Progenitor cell of endocrine pancreas (in vitro differentiated cells): ENCODE data around the gene PLXNB2. TPM values are rescaled to one million over a fixed set of nuclear protein-coding genes. Genes with fewer than 3 reads are reported as not detected.

ENCODE experiments used
- DNase-seq: peaks from one replicate; pipeline ENCODE4 v3.0.0; 2021; ENCODE audit warnings: low spot score; ENCODE audit not compliant: unreplicated experiment
- H3K27ac Mint-ChIP-seq: 2 replicates; pipeline ENCODE4 v1.8.0; 2021; ENCODE audit warnings: mild to moderate bottlenecking, moderate library complexity, mixed read lengths
- H3K27me3 Mint-ChIP-seq: 2 replicates; pipeline ENCODE4 v1.8.0; 2021; ENCODE audit warnings: mixed read lengths
- H3K36me3 Mint-ChIP-seq: 2 replicates; pipeline ENCODE4 v1.8.0; 2022; ENCODE audit warnings: mixed read lengths; ENCODE audit not compliant: insufficient read depth
- H3K4me1 Mint-ChIP-seq: 2 replicates; pipeline ENCODE4 v1.8.0; 2021; ENCODE audit warnings: low read depth, mixed read lengths
- H3K4me3 Mint-ChIP-seq: 2 replicates; pipeline ENCODE4 v1.8.0; 2021; ENCODE audit warnings: low read depth, mild to moderate bottlenecking, moderate library complexity, mixed read lengths
- H3K9me3 Mint-ChIP-seq: 2 replicates; pipeline ENCODE4 v1.8.0; 2021; ENCODE audit warnings: low read depth, mixed read lengths
- total RNA-seq: library from RNA; stranded (reverse); gene quantifications from 2 replicates; pipeline ENCODE4 v1.2.1, GENCODE V29; 2021
- TF ChIP-seq, protein P1 (sequence below): fragments of 200-600 bp; sonication (generic); IDR thresholded peaks from one replicate; pipeline ENCODE4 v1.5.0; 2021; ENCODE audit warnings: antibody characterized with exemption, mild to moderate bottlenecking; ENCODE audit not compliant: unreplicated experiment

Gene PLXNB2
- total RNA-seq, 1 donor from 2014 or later, result 182 TPM

DNA sequence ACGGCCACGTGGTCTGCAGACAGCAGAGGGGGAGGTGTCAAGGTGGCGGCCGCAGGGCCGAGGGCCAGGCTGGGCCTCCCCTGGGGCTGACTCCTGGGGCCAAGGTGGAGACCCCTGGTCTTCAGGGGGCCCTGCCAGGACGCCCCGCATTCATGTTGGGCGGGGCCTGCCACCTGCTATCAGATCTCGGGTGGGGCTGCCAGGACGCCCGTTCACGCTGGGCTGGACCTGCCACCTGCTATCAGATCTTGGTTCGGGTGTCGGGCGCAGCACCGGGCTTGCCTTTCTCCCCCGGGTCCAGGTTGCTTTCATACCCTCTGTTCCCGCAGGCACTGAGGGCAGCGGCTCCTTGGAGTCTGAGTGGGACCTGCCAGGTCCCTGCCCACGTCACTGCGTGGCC is 21.2 kb downstream of the PLXNB2 start:
- H3K27me3 Mint-ChIP-seq, result no peaks in the 10 kb centered on the region
- H3K27ac Mint-ChIP-seq, result no peak overlapping the region
- H3K36me3 Mint-ChIP-seq, result peaks cover 4% of the 10 kb centered on the region
- H3K9me3 Mint-ChIP-seq, result no peaks in the 10 kb centered on the region
- no peak for DNase-seq
- H3K4me3 Mint-ChIP-seq, result no peak overlapping the region
- H3K4me1 Mint-ChIP-seq, result no peaks in the 10 kb centered on the region
- TF ChIP-seq, protein P1, sequence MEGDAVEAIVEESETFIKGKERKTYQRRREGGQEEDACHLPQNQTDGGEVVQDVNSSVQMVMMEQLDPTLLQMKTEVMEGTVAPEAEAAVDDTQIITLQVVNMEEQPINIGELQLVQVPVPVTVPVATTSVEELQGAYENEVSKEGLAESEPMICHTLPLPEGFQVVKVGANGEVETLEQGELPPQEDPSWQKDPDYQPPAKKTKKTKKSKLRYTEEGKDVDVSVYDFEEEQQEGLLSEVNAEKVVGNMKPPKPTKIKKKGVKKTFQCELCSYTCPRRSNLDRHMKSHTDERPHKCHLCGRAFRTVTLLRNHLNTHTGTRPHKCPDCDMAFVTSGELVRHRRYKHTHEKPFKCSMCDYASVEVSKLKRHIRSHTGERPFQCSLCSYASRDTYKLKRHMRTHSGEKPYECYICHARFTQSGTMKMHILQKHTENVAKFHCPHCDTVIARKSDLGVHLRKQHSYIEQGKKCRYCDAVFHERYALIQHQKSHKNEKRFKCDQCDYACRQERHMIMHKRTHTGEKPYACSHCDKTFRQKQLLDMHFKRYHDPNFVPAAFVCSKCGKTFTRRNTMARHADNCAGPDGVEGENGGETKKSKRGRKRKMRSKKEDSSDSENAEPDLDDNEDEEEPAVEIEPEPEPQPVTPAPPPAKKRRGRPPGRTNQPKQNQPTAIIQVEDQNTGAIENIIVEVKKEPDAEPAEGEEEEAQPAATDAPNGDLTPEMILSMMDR, result no peak

DNA sequence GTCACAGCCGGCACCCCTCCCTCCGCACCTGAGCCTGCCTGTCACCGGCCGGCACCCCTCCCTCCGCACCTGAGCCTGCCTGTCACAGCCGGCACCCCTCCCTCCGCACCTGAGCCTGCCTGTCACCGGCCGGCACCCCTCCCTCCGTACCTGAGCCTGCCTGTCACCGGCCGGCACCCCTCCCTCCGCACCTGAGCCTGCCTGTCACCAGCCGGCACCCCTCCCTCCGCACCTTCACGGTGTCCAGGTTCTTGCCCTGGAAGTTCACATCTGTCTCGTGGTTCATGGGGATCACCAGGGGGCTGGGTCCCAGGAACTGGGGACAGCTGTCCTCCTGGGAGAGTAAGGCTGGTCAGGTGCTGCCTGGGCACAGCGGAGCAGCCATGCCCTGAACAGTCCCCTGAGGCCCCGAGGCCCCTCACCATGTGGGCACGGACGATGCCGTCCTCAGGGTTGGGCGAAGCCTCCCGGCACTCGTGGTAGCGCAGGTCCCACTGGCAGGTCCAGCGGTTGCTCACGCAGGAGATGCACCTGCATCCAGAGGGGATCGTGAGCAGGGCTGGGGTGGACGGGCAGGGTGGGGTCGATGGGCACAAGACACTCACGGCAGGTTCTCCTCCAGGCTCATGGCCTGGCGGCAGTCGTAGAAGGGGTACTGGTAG is 21.7 kb downstream of the PLXNB2 start:
- DNase-seq, result no peak
- H3K9me3 Mint-ChIP-seq, result no peaks in the 10 kb centered on the region

DNA sequence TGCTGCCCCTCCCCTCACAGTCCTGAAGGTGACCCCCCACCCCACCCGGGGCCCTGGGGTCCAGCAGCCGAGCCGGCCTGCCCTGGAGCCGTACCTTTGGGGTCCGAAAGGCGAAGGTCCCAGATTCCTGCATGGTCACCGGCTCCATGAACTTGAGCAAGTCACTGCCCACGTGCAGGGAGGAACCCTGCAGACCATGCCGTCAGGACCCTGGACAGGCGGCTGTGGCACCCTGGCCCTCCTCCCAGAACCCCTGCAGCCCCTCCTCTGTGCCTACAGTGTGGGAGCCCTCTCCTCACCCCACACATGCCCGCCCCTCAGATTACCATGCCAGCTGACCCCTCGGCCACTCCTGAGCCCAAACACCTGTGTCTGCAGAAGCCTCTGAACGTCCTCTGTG is 23.0 kb downstream of the PLXNB2 start:
- peaks cover 7% of the 10 kb centered on the region for H3K36me3 Mint-ChIP-seq
- no peak overlapping the region for H3K27ac Mint-ChIP-seq
- H3K4me3 Mint-ChIP-seq, result no peak overlapping the region
- H3K4me1 Mint-ChIP-seq, result no peaks in the 10 kb centered on the region
- TF ChIP-seq, protein P1, result no peak
- DNase-seq, result no peak
- no peaks in the 10 kb centered on the region for H3K27me3 Mint-ChIP-seq
- no peaks in the 10 kb centered on the region for H3K9me3 Mint-ChIP-seq

More for the DNA sequence above, 21.7 kb downstream of the PLXNB2 start:
- Mint-ChIP-seq H3K4me1 (no peaks in the 10 kb centered on the region), H3K36me3 (peaks cover 5% of the 10 kb centered on the region), H3K27me3 (no peaks in the 10 kb centered on the region), H3K27ac (no peak overlapping the region), H3K4me3 (no peak overlapping the region)
- TF ChIP-seq, protein P1, result no peak

DNA sequence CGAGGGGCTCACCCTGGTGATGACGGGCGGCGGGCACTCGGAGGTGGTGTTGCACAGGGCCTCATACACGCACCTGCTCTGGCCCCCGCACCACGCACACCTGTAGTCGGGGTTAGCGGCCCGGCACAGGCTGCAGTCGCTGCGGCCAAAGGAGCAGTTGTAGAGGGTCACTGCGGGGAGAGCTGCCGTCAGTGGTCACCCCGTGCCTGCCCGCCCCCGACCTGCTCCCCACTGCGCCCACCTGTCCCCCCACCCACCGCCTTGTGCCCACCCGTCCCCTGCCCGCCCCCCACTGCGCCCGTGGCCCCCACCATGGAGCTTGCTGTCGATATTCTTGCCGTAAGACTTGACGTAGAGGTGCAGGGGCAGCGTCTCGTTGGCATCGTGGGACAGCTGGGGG is 23.6 kb downstream of the PLXNB2 start:
- H3K36me3 Mint-ChIP-seq, result peaks cover 7% of the 10 kb centered on the region
- H3K4me3 Mint-ChIP-seq, result no peak overlapping the region
- no peaks in the 10 kb centered on the region for H3K4me1 Mint-ChIP-seq
- no peak overlapping the region for H3K27ac Mint-ChIP-seq
- TF ChIP-seq, protein P1, result no peak
- no peaks in the 10 kb centered on the region for H3K27me3 Mint-ChIP-seq
- no peaks in the 10 kb centered on the region for H3K9me3 Mint-ChIP-seq
- DNase-seq, result no peak

DNA sequence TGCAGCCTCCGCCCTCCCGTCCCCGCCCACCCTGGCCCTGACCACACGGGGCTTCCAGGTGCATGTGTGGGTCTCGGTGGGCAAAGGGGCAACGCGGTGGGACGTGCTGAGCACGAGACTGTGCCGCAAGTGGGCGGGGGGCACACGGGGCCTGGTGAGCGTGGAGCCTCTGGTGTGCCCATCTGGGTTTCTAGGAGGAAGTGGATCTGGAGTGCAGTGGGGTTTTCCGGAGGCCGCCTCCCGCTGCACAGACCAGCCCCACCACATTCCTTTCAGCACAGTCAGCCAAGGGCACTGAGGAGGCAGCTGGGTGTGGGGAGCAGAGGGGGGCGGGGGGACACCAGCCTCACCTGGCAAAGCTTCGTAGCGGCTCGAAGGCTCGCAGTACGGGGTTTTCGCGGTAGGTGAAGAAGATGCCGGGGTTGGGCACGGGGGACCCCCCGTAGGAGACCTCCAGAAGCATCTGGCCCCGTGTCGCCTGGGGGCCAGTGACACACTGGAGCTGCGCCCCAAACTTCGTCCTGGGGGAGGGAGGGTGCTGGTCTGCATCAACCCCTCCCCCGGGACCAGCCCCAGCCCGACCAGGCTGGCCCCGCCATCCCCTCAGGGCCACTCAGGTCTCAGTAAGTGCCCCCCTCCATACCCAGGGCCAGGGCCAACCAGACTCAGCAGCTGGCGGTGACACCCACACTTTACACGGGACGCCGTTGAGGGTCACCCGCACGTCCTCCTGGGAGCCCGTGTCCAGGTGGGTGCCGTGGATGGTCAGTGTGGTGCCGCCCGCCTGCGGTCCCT is 24.9 kb downstream of the PLXNB2 start:
- Mint-ChIP-seq H3K36me3 (peaks cover 8% of the 10 kb centered on the region), H3K9me3 (no peaks in the 10 kb centered on the region), H3K27ac (no peak overlapping the region), H3K4me3 (no peak overlapping the region), H3K27me3 (no peaks in the 10 kb centered on the region), H3K4me1 (no peaks in the 10 kb centered on the region)
- TF ChIP-seq, protein P1, result no peak
- no peak for DNase-seq
